Stomach smooth muscle (tissue), 2 donors: ENCODE data around the gene KBTBD2.
"Not testable (repeated sequence)": the region's sequence is repeated elsewhere in the genome, so short reads cannot be mapped to it uniquely, and the experiment has no call there.

Experiments used
- H3K27ac ChIP-seq: one replicate; pipeline ENCODE4 v1.7.0; 2013; ENCODE audit warnings: mild to moderate bottlenecking, low read length, inconsistent platforms
- H3K27me3 ChIP-seq, 2 donors: one replicate each; pipeline ENCODE4 v1.7.0; 2013; ENCODE audit warnings: low read length in 2 of 2; ENCODE audit not compliant: insufficient read depth in 2 of 2, control insufficient read depth in 1 of 2
- H3K36me3 ChIP-seq, 2 donors: one replicate each; pipeline ENCODE4 v1.7.0; 2013; ENCODE audit warnings: low read length in 2 of 2; ENCODE audit not compliant: control insufficient read depth in 2 of 2, insufficient read depth in 2 of 2
- H3K4me1 ChIP-seq: one replicate; pipeline ENCODE4 v1.7.0; 2013; ENCODE audit warnings: low read length; ENCODE audit not compliant: control insufficient read depth, insufficient read depth
- H3K4me3 ChIP-seq, 2 donors: one replicate each; pipeline ENCODE4 v1.7.0; 2013; ENCODE audit warnings: low read length in 2 of 2
- H3K9ac ChIP-seq, 2 donors: one replicate each; pipeline ENCODE4 v1.7.0; 2013; ENCODE audit warnings: low read length in 2 of 2, mild to moderate bottlenecking in 1 of 2
- H3K9me3 ChIP-seq, 2 donors: one replicate each; pipeline ENCODE4 v1.7.0; 2013; ENCODE audit warnings: low read length in 2 of 2; ENCODE audit not compliant: control insufficient read depth in 2 of 2
- donor health status: healthy.
- donor health status: Pancreatic carcinoma.

KBTBD2 gene

DNA sequence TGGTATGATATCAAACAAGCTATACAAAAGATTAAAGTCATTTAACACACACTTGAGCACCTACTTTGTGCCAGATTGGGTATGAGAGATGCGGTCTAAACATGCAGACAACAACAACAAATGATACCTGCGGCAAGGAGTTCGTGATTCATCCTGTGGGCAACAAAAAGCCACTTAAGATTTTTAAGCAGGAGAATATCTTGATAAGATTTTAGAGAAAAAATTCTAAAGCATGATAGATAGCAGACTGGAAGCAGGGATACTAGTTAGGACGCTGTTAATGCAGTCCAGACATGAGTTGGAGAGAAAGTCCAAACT, 1.6 kb upstream of the KBTBD2 start:
- no peaks in the 10 kb centered on the region for H3K27me3 ChIP-seq
- H3K4me3 ChIP-seq, result peak overlapping the region; percentile 60 to 78
- peaks cover 7% of the 10 kb centered on the region for H3K4me1 ChIP-seq
- peak overlapping the region; percentile 92 for H3K27ac ChIP-seq
- H3K9me3 ChIP-seq, result no peaks in the 10 kb centered on the region
- H3K9ac ChIP-seq, result peak overlapping the region in 1 of 2 donors; percentile 90
- no peaks in the 10 kb centered on the region for H3K36me3 ChIP-seq

DNA sequence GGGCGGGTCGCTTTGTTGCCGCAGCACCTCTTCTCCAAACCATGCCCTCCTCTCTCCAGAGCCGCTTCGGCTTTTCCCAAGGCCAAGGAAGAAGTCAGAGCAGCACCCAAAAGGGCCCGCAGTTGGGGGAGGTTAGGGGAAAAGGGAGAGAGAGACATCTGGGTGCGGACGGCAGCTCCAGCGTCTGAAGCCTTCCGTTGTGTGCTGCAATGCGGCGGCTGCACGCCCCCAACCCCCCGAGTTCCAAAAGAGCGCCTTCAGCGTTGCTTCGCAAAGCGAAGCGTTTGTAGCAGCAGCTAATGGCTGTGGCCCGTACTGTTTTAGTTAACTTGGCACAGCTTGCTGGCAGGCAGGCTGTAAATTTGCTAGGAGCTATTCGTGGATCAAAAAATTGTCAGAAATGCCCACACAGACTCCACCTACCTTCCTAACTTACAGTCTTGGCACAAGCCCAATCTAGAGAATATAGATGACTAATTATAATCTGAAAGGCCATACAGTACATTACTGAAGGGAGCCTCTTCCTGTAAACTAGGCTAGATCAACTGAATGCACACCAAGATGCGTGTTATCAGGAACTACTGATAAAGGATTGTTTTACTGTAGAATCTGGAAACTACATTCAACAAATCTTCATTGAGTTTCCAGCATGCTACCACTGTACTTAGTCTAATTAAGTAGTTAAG, 1.1 kb upstream of the KBTBD2 start:
- no peaks in the 10 kb centered on the region for H3K27me3 ChIP-seq
- H3K4me3 ChIP-seq, result peak overlapping the region; percentile 60 to 78
- H3K4me1 ChIP-seq, result peaks cover 7% of the 10 kb centered on the region
- H3K9ac ChIP-seq, result peak overlapping the region; percentile 81 to 90
- no peaks in the 10 kb centered on the region for H3K9me3 ChIP-seq
- H3K27ac ChIP-seq, result peak overlapping the region; percentile 92
- no peaks in the 10 kb centered on the region for H3K36me3 ChIP-seq

DNA sequence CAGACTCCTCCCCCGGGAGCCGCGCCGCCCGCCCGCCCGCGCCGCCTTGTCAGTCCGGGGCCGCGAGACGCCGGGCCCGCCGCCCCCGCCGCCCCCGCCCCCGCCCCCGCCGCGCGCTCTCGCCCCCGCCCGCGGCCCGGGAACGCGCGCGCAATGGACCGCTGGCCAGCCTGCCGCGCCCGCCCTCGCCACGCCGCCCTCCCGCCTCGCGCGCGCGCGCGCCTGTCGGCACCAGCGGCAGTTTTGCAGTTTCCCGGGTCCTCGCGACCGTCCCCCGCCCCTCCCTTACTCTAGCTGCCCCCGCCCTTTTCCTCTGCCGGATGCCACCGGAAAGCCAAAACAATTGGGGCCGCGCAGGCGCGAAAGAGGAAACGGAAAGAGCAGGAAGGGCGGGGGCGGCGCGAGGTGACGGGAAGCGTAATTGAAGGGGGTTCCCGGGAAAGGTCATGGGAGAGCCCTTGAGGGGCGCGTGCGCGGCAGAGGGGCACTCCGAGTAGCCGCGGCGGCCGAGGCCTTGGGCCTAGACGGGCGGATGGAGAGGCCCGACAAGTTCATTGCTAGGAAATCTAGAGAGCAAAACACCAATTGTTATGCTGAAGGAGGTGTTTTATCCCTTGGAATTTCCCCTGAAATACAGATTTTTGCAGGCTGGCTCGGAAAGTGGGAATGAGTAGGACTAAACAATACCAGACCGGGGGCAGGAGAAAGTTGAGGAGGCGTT, 400 bp upstream of the KBTBD2 start:
- Histone ChIP-seq H3K36me3 (no peaks in the 10 kb centered on the region), H3K4me3 (peak overlapping the region; percentile 60 to 94), H3K27ac (peak overlapping the region; percentile 95), H3K9me3 (no peaks in the 10 kb centered on the region), H3K4me1 (peaks cover 7% of the 10 kb centered on the region), H3K9ac (peak overlapping the region; percentile 81 to 90), H3K27me3 (no peaks in the 10 kb centered on the region)

DNA sequence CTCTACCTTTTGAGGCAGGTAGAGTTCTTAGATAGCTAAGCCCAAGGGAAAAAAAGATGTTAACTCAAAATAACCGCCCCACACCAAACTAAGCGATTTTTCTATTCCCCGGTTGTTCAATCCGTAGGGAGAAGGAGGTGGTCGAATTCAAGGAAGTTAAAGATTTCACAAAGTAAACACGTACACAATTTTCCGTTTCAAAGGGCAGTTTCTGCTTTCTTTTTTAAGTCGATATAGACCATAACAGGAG, 842 bp downstream of the KBTBD2 start:
- Histone ChIP-seq H3K4me1 (peaks cover 7% of the 10 kb centered on the region), H3K27ac (peak overlapping the region; percentile 95), H3K36me3 (no peaks in the 10 kb centered on the region), H3K27me3 (no peaks in the 10 kb centered on the region), H3K9me3 (no peaks in the 10 kb centered on the region), H3K9ac (peak overlapping the region; percentile 95 to 98), H3K4me3 (peak overlapping the region; percentile 94 to 95)

DNA sequence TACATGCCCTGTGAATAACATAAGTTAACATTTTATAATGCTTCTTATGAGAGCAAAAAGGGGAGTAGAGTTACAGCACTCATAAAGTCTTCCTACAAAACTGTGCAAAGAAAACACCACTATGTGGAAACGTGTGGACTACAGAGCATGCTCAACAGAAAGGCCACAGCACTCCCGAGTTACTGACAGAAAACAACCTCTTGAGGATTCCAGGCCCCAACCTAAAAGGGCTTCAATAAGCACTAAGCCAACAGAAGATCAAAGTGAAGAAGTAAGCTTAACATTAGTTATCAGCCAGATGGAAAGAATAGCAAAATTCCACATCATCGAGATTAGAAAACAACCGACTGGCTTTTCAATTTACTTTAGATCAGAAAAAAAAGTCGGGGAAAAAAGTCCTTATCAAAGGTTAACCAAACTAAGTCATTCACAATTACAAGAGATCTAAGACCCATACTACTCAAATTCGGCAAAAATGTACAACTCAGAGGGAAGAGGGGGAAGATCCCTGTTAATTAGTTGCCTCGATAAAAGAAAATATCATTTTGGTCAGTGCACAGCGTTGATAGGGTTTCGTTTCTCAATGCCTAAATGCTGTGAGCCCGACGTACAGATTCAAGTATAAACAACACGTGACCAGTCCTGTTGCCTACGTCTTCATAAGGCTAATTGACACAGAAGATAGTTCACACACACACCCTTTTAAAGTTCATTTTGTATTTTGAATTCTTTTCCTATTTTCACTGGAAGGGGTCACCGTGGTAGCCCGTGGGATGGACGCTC, 1.4 kb downstream of the KBTBD2 start:
- Histone ChIP-seq H3K27me3 (no peaks in the 10 kb centered on the region), H3K4me3 (peak overlapping the region; percentile 94 to 95), H3K27ac (peak overlapping the region; percentile 95), H3K36me3 (no peaks in the 10 kb centered on the region), H3K9ac (peak overlapping the region; percentile 95 to 98), H3K9me3 (no peaks in the 10 kb centered on the region), H3K4me1 (peaks cover 7% of the 10 kb centered on the region)

DNA sequence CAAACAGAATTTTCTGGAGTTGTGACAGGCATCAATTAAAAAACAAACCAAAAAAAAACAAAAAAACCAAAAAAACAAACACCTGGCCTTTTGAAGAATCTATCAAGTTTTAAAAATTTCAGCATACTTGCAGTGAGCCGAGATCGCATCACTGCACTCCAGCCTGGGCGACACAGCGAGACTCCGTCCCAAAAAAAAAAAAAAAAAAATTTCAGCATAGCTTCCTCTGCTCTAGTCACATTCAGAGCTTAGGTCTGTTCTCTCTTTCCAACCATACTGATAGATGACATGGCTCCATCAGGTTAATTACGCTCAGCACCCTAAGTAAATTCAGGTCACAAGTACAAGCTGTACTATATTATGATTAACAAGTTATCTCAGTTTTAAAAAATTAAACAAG, 3.1 kb downstream of the KBTBD2 start:
- H3K36me3 ChIP-seq, result no peaks in the 10 kb centered on the region
- H3K9ac ChIP-seq, result no peak overlapping the region
- H3K27me3 ChIP-seq, result no peaks in the 10 kb centered on the region
- no peak overlapping the region for H3K4me3 ChIP-seq
- no peaks in the 10 kb centered on the region for H3K9me3 ChIP-seq
- H3K27ac ChIP-seq, result no peak overlapping the region
- H3K4me1 ChIP-seq, result peaks cover 7% of the 10 kb centered on the region

DNA sequence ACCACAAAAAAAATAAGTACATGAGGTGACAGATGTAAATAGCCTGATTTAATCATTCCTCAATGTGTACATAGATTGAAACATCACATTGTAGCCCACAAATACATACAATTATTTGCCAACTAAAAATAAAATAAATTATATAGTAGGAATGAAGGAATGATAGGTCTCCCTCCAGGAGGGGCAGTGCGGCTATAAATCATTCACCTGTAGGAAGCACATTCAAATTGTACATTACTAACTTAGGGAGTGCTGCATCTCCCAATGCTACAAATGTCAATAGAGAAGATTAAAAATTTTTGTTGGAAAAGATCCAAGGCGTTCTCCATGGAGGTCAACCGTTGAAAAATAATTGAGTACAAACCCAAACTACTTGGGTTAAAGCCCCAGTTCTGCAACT, 4.2 kb downstream of the KBTBD2 start:
- Histone ChIP-seq H3K4me3 (no peak overlapping the region), H3K27ac (no peak overlapping the region), H3K36me3 (no peaks in the 10 kb centered on the region), H3K27me3 (no peaks in the 10 kb centered on the region), H3K9me3 (no peaks in the 10 kb centered on the region), H3K4me1 (peaks cover 3% of the 10 kb centered on the region), H3K9ac (no peak overlapping the region)

DNA sequence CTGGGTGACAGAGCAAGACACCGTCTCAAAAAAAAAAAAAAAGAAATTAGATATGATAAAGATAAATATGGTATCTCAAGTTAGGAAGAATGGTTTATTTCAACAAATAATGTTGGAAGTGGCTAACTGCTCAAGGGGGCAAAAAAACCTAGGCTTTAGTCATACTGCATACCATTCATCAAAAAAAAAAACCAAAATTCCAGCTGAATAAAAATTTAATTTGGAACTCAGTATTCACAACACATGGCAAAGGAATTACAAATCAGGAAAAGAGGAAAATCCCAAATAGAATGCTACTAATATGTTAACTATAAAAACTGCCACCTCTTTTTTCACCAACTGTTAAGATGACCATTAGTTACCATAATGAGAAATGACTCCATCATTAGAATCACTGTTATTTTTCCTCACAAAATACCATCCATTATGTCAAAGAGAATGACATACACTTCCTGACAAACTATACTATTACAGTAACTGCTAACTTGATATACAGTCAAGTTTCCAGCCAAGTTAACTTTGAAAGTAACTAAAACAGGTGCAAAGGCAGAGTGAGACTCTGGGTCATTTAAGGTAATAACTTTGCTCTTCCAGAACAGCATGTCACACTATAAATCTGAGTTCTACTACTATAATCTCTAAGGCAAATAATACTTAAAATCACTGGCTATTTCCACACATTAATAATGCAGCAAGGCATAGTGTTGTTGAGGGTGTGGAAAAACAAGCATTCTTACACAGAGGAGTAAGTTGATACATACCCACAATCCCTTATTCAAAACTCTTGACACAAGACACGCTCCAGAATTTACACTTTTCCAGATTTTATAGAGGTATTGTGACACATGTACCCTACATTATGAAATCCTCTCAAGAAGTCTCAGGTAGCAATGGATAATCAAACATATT, 10.2 kb downstream of the KBTBD2 start:
- Histone ChIP-seq H3K27me3 (no peaks in the 10 kb centered on the region), H3K4me3 (no peak overlapping the region), H3K4me1 (no peaks in the 10 kb centered on the region), H3K36me3 (no peaks in the 10 kb centered on the region), H3K9me3 (no peaks in the 10 kb centered on the region), H3K9ac (no peak overlapping the region), H3K27ac (no peak overlapping the region)

DNA sequence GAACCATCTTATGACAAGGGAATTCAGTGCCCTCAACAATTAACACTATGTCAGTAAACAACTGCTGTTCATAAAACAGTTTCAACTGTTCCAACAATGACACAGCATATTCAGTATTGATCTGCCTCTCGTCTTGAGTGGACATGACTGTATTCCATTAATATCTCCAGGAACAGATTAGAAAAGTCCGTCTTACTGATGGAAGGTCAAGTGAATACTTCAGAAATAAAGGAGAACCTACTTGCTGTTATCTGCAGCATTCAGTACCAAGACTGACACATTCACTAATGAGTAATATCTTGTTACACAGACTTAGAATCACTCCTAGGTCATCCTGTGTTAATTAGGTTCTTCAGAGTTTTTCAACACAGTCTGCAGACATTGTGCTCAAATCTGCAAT, 12.1 kb downstream of the KBTBD2 start:
- no peaks in the 10 kb centered on the region for H3K4me1 ChIP-seq

DNA sequence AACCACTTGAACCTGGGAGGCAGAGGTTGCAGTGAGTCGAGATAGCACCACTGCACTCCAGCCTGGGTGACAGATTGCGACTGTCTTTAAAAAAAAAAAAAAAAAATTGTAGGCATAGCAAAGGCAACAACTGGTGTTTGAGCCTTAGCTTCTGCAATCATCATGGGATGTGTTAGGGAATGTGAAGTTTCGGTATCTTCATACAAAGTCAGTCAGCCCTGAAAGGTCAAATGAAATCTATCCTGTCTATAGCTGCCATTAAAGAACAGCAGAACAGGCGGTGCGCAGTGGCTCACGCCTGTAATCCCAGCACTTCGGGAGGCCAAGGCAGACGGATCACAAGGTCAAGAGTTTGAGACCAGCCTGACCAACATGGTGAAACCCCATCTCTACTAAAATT, 13.5 kb downstream of the KBTBD2 start:
- H3K27ac ChIP-seq, H3K4me1 ChIP-seq, H3K36me3 ChIP-seq, H3K27me3 ChIP-seq, H3K9ac ChIP-seq, H3K4me3 ChIP-seq, H3K9me3 ChIP-seq: not testable (repeated sequence)

More for the DNA sequence above, 12.1 kb downstream of the KBTBD2 start:
- H3K9ac ChIP-seq, result no peak overlapping the region
- H3K27ac ChIP-seq, result no peak overlapping the region
- H3K4me3 ChIP-seq, result no peak overlapping the region
- H3K27me3 ChIP-seq, result no peaks in the 10 kb centered on the region
- H3K9me3 ChIP-seq, result no peaks in the 10 kb centered on the region
- peaks cover 0 to 4% of the 10 kb centered on the region in 2 donors for H3K36me3 ChIP-seq
